IPS-20b (cell line): Measurements from ENCODE around the gene CREB3L2.

ENCODE experiments used
- H3K27ac ChIP-seq: one replicate; pipeline ENCODE4 v1.5.1; 2013; ENCODE audit warnings: low read length
- H3K27me3 ChIP-seq: 2 replicates; pipeline ENCODE4 v1.6.1; 2013; ENCODE audit warnings: mild to moderate bottlenecking, low read length, inconsistent platforms; ENCODE audit not compliant: insufficient read depth
- H3K36me3 ChIP-seq: 2 replicates; pipeline ENCODE4 v1.6.1; 2013; ENCODE audit warnings: low read depth, mild to moderate bottlenecking, inconsistent platforms, low read length, moderate library complexity; ENCODE audit not compliant: insufficient read depth
- H3K4me1 ChIP-seq: 2 replicates; pipeline ENCODE4 v1.6.1; 2013; ENCODE audit warnings: mild to moderate bottlenecking, control low read depth, inconsistent platforms, low read length, moderate library complexity; ENCODE audit not compliant: insufficient read depth
- H3K4me3 ChIP-seq: 2 replicates; pipeline ENCODE4 v1.5.1; 2013; ENCODE audit warnings: mild to moderate bottlenecking, low read length, inconsistent platforms
- H3K9ac ChIP-seq: 2 replicates; pipeline ENCODE4 v1.6.1; 2013; ENCODE audit warnings: low read depth, mild to moderate bottlenecking, inconsistent platforms, low read length, moderate library complexity
- H3K9me3 ChIP-seq: 2 replicates; pipeline ENCODE4 v1.6.1; 2013; ENCODE audit warnings: mild to moderate bottlenecking, low read depth, low read length, inconsistent platforms; ENCODE audit not compliant: insufficient read depth

Gene CREB3L2

GRCh38 chr7:137873979-137874777 is 127.7 kb downstream of the CREB3L2 start:
- Histone ChIP-seq H3K9ac (no peak overlapping the region), H3K36me3 (peaks cover 19% of the 10 kb centered on the region), H3K4me1 (peaks cover 45% of the 10 kb centered on the region), H3K27me3 (no peaks in the 10 kb centered on the region), H3K4me3 (no peak overlapping the region), H3K27ac (peak overlapping the region; percentile 52), H3K9me3 (peaks cover 3% of the 10 kb centered on the region; the same call in 1 of the 2 replicates)

GRCh38 chr7:137873524-137873923 is 128.4 kb downstream of the CREB3L2 start:
- Histone ChIP-seq H3K27ac (no peak overlapping the region), H3K27me3 (no peaks in the 10 kb centered on the region), H3K4me1 (peaks cover 38% of the 10 kb centered on the region), H3K9me3 (peaks cover 3% of the 10 kb centered on the region; the same call in 1 of the 2 replicates), H3K9ac (no peak overlapping the region), H3K4me3 (no peak overlapping the region), H3K36me3 (peaks cover 19% of the 10 kb centered on the region)

GRCh38 chr7:137871170-137871915 is 130.5 kb downstream of the CREB3L2 start:
- peaks cover 3% of the 10 kb centered on the region; the same call in 1 of the 2 replicates for H3K9me3 ChIP-seq
- H3K27me3 ChIP-seq: no peaks in the 10 kb centered on the region
- H3K36me3 ChIP-seq: peaks cover 12% of the 10 kb centered on the region
- H3K4me1 ChIP-seq: peaks cover 16% of the 10 kb centered on the region; the same call in 1 of the 2 replicates
- H3K9ac ChIP-seq: no peak overlapping the region
- H3K4me3 ChIP-seq: no peak overlapping the region
- no peak overlapping the region for H3K27ac ChIP-seq

- no peaks in the 10 kb centered on the region for H3K27me3 ChIP-seq
- peaks cover 17% of the 10 kb centered on the region for H3K36me3 ChIP-seq
- no peak overlapping the region for H3K27ac ChIP-seq
- no peak overlapping the region for H3K4me3 ChIP-seq
- peaks cover 16% of the 10 kb centered on the region; the same call in 1 of the 2 replicates for H3K4me1 ChIP-seq
- no peak overlapping the region for H3K9ac ChIP-seq
- peaks cover 3% of the 10 kb centered on the region for H3K9me3 ChIP-seq
Measured at GRCh38 chr7:137870684-137871083, 131.2 kb downstream of the CREB3L2 start.

- Histone ChIP-seq H3K36me3 (peaks cover 21% of the 10 kb centered on the region), H3K9ac (no peak overlapping the region), H3K4me3 (no peak overlapping the region)
Measured at GRCh38 chr7:137870078-137870477, 131.8 kb downstream of the CREB3L2 start.

GRCh38 chr7:137869260-137869659 is 132.6 kb downstream of the CREB3L2 start:
- peaks cover 20% of the 10 kb centered on the region for H3K36me3 ChIP-seq
- H3K9me3 ChIP-seq: peaks cover 3% of the 10 kb centered on the region
- H3K4me3 ChIP-seq: no peak overlapping the region
- H3K4me1 ChIP-seq: peaks cover 5% of the 10 kb centered on the region; the same call in 1 of the 2 replicates
- no peak overlapping the region for H3K9ac ChIP-seq
- H3K27me3 ChIP-seq: no peaks in the 10 kb centered on the region
- no peak overlapping the region for H3K27ac ChIP-seq

More at GRCh38 chr7:137870078-137870477, 131.8 kb downstream of the CREB3L2 start:
- Histone ChIP-seq H3K4me1 (peaks cover 14% of the 10 kb centered on the region; the same call in 1 of the 2 replicates), H3K27me3 (no peaks in the 10 kb centered on the region), H3K27ac (no peak overlapping the region), H3K9me3 (peaks cover 3% of the 10 kb centered on the region)

GRCh38 chr7:137867289-137867688 is 134.6 kb downstream of the CREB3L2 start:
- H3K9ac ChIP-seq: no peak overlapping the region
- peaks cover 21% of the 10 kb centered on the region for H3K36me3 ChIP-seq
- no peak overlapping the region for H3K27ac ChIP-seq
- H3K4me1 ChIP-seq: no peaks in the 10 kb centered on the region
- no peak overlapping the region for H3K4me3 ChIP-seq
- H3K27me3 ChIP-seq: no peaks in the 10 kb centered on the region
- H3K9me3 ChIP-seq: peaks cover 3% of the 10 kb centered on the region

GRCh38 chr7:137865764-137866163 is 136.1 kb downstream of the CREB3L2 start:
- Histone ChIP-seq H3K9ac (no peak overlapping the region), H3K9me3 (peaks cover 3% of the 10 kb centered on the region), H3K4me3 (no peak overlapping the region), H3K36me3 (peaks cover 21% of the 10 kb centered on the region), H3K27ac (no peak overlapping the region), H3K27me3 (no peaks in the 10 kb centered on the region), H3K4me1 (no peaks in the 10 kb centered on the region)

GRCh38 chr7:137862964-137863363 is 138.9 kb downstream of the CREB3L2 start:
- H3K27ac ChIP-seq: no peak overlapping the region
- H3K9ac ChIP-seq: no peak overlapping the region
- no peaks in the 10 kb centered on the region for H3K4me1 ChIP-seq
- peaks cover 21% of the 10 kb centered on the region for H3K36me3 ChIP-seq
- no peaks in the 10 kb centered on the region for H3K27me3 ChIP-seq
- H3K9me3 ChIP-seq: no peaks in the 10 kb centered on the region; the same call in 1 of the 2 replicates
- no peak overlapping the region for H3K4me3 ChIP-seq

- Histone ChIP-seq H3K4me1 (no peaks in the 10 kb centered on the region), H3K36me3 (peaks cover 21% of the 10 kb centered on the region)
Measured at GRCh38 chr7:137862358-137862757, 139.5 kb downstream of the CREB3L2 start.

GRCh38 chr7:137860542-137860941 is 141.3 kb downstream of the CREB3L2 start:
- Histone ChIP-seq H3K27me3 (no peaks in the 10 kb centered on the region), H3K27ac (no peak overlapping the region), H3K36me3 (peaks cover 12% of the 10 kb centered on the region), H3K4me1 (no peaks in the 10 kb centered on the region), H3K9me3 (no peaks in the 10 kb centered on the region; the same call in 1 of the 2 replicates), H3K4me3 (no peak overlapping the region), H3K9ac (no peak overlapping the region)

More at GRCh38 chr7:137862358-137862757, 139.5 kb downstream of the CREB3L2 start:
- Histone ChIP-seq H3K27me3 (no peaks in the 10 kb centered on the region), H3K4me3 (no peak overlapping the region), H3K9ac (no peak overlapping the region), H3K27ac (no peak overlapping the region), H3K9me3 (no peaks in the 10 kb centered on the region; the same call in 1 of the 2 replicates)
